Panc1 (cell line): ENCODE results near the gene MOXD1. TPM values are rescaled to one million over a fixed set of nuclear protein-coding genes. Genes with fewer than 3 reads are reported as not detected.

Experiments used
- ATAC-seq: fragments of 200-7000 bp; cut with Tn5 transposase; 2 replicates; pipeline ENCODE4 v1.9.1; 2020; ENCODE audit warnings: mild to moderate bottlenecking, moderate library complexity
- BruUV-seq: library from RNA; stranded (reverse); fragments of 400-500 nt; replicated peaks from 2 replicates; lab custom pipeline; 2021; lab: Mats Ljungman, UMichigan
- CTCF ChIA-PET: fragments of 300-600 bp; sonication (Branson Sonifier 250); formaldehyde crosslinking; loops from one replicate; lab custom pipeline; 2022; ENCODE audit warnings: antibody characterized with exemption; lab: Charles Lee
- POLR2A ChIA-PET: fragments of 300-600 bp; sonication (Branson Sonifier 250); formaldehyde crosslinking; loops from one replicate; lab custom pipeline; 2022; ENCODE audit warnings: antibody characterized with exemption; lab: Charles Lee
- DNase-seq: peaks from one replicate; pipeline ENCODE4 v3.0.0-alpha.2; 2010; ENCODE audit warnings: low read depth, low spot score
- H3K27ac ChIP-seq: 2 replicates; pipeline ENCODE4 v1.5.1; 2011; ENCODE audit warnings: mild to moderate bottlenecking, low read length, inconsistent platforms
- H3K27me3 ChIP-seq: fragments of 200-500 bp; sonication (Bioruptor generic); 2 replicates; pipeline ENCODE4 v1.6.0; 2014; ENCODE audit warnings: low read length, inconsistent platforms; ENCODE audit not compliant: control insufficient read depth, insufficient read depth
- H3K36me3 ChIP-seq: fragments of 200-500 bp; sonication (Bioruptor generic); 2 replicates; pipeline ENCODE4 v1.5.1; 2014; ENCODE audit warnings: inconsistent platforms, mild to moderate bottlenecking, low read length, moderate library complexity; ENCODE audit not compliant: control insufficient read depth, insufficient read depth
- H3K4me1 ChIP-seq: 2 replicates; pipeline ENCODE4 v1.5.1; 2011; ENCODE audit warnings: inconsistent platforms, mild to moderate bottlenecking, low read length, moderate library complexity; ENCODE audit not compliant: control insufficient read depth, insufficient read depth
- H3K4me3 ChIP-seq, 2 experiments: 2 replicates each; pipeline ENCODE4 v1.5.1; 2011 to 2012; ENCODE audit warnings: low read depth in 2 of 2, low read length in 2 of 2, mild to moderate bottlenecking in 2 of 2, inconsistent platforms in 1 of 2, moderate library complexity in 1 of 2
- H3K9me3 ChIP-seq: fragments of 200-500 bp; sonication (Bioruptor generic); 2 replicates; pipeline ENCODE4 v1.5.1; 2014; ENCODE audit warnings: low read depth, mild to moderate bottlenecking, inconsistent platforms, low read length, moderate library complexity; ENCODE audit not compliant: control insufficient read depth, insufficient read depth
- CTCF ChIP-seq: fragments of 450-650 bp; IDR thresholded peaks from 2 replicates; pipeline ENCODE4 v1.5.1; 2017; ENCODE audit warnings: mild to moderate bottlenecking
- POLR2AphosphoS5 ChIP-seq: IDR thresholded peaks from 2 replicates; pipeline ENCODE4 v1.6.1; 2012; ENCODE audit warnings: mild to moderate bottlenecking, low read depth, low read length, moderate library complexity
- REST ChIP-seq, 2 experiments: IDR thresholded peaks; 2 replicates each; pipeline ENCODE4 v1.6.1; 2011 to 2012; ENCODE audit warnings: low read depth in 2 of 2, control low read depth in 1 of 2, low read length in 1 of 2, mild to moderate bottlenecking in 1 of 2, moderate library complexity in 1 of 2; ENCODE audit not compliant: insufficient read depth in 1 of 2
- SIN3A ChIP-seq: IDR thresholded peaks from 2 replicates; pipeline ENCODE4 v1.6.1; 2012; ENCODE audit warnings: low read depth, mild to moderate bottlenecking, low read length, moderate library complexity, borderline replicate concordance; ENCODE audit not compliant: insufficient read depth
- TCF7L2 ChIP-seq: IDR thresholded peaks from 2 replicates; pipeline ENCODE4 v1.6.1; 2011; ENCODE audit warnings: mild to moderate bottlenecking, low read depth, low read length, inconsistent platforms
- in situ Hi-C: cut with HindIII; loops from 2 replicates; pipeline ENCODE4 v1.10.0; 2016; ENCODE audit warnings: low sequenced_read_pairs, low pct_unique_long_range_greater_than_20kb
- intact Hi-C: fragments of 100-400 bp; cut with micrococcal nuclease; formaldehyde crosslinking; loops from one replicate; pipeline ENCODE4 v1.10.0; 2022; ENCODE audit not compliant: unreplicated experiment
- total RNA-seq: library from RNA; stranded (reverse); gene quantifications from one replicate; pipeline ENCODE4 v1.2.1, GENCODE V29; 2021; ENCODE audit not compliant: unreplicated experiment

MOXD1 gene
- total RNA-seq, 1 experiment from 2014 or later: 0.21 TPM

- Histone ChIP-seq H3K36me3 (no peaks in the 10 kb centered on the region), H3K4me1 (no peaks in the 10 kb centered on the region), H3K27me3 (no peaks in the 10 kb centered on the region), H3K9me3 (no peaks in the 10 kb centered on the region), H3K27ac (no peak overlapping the region), H3K4me3 (no peak overlapping the region)
- in situ Hi-C loops: no loop called here
- intact Hi-C loops: no loop called here
- CTCF ChIA-PET: no interaction called here
- TF ChIP-seq TCF7L2: no peak
- no peak for TF ChIP-seq CTCF
- no peak for TF ChIP-seq POLR2AphosphoS5
- no peak for TF ChIP-seq REST (IDR thresholded peaks at IDR 0.05; ENCODE audit: insufficient read depth in 1 of 2, low read depth in 2 of 2, low read length in 1 of 2)
- TF ChIP-seq SIN3A: no peak
- ATAC-seq (no peak), DNase-seq (no peak)
- BruUV-seq: no TSS peak
- POLR2A ChIA-PET: no interaction called here
These were observed 10.8 kb downstream of the MOXD1 start for GRCh38 chr6:132390451-132390850.

GRCh38 chr6:132390017-132390416, 11.3 kb downstream of the MOXD1 start:
- intact Hi-C loops: no loop called here

More at GRCh38 chr6:132390017-132390416, 11.3 kb downstream of the MOXD1 start:
- TF ChIP-seq SIN3A (no peak), CTCF (no peak), TCF7L2 (no peak), REST (IDR thresholded peaks at IDR 0.05; ENCODE audit: insufficient read depth in 1 of 2, low read depth in 2 of 2, low read length in 1 of 2) (no peak), POLR2AphosphoS5 (no peak)
- Histone ChIP-seq H3K4me1 (no peaks in the 10 kb centered on the region), H3K36me3 (no peaks in the 10 kb centered on the region), H3K4me3 (no peak overlapping the region), H3K27ac (no peak overlapping the region), H3K9me3 (no peaks in the 10 kb centered on the region), H3K27me3 (no peaks in the 10 kb centered on the region)
- ATAC-seq (no peak), DNase-seq (no peak)
- in situ Hi-C loops: no loop called here
- BruUV-seq: no TSS peak
- POLR2A ChIA-PET: no interaction called here
- CTCF ChIA-PET: no interaction called here
